Progenitor cell of endocrine pancreas (in vitro differentiated cells): ENCODE results near the gene COQ9. TPM values are rescaled to one million over a fixed set of nuclear protein-coding genes. Genes with fewer than 3 reads are reported as not detected.

ENCODE experiments used
- DNase-seq: peaks from one replicate; pipeline ENCODE4 v3.0.0; 2021; ENCODE audit warnings: low spot score; ENCODE audit not compliant: unreplicated experiment
- H3K27ac Mint-ChIP-seq: 2 replicates; pipeline ENCODE4 v1.8.0; 2021; ENCODE audit warnings: mild to moderate bottlenecking, moderate library complexity, mixed read lengths
- H3K27me3 Mint-ChIP-seq: 2 replicates; pipeline ENCODE4 v1.8.0; 2021; ENCODE audit warnings: mixed read lengths
- H3K36me3 Mint-ChIP-seq: 2 replicates; pipeline ENCODE4 v1.8.0; 2022; ENCODE audit warnings: mixed read lengths; ENCODE audit not compliant: insufficient read depth
- H3K4me1 Mint-ChIP-seq: 2 replicates; pipeline ENCODE4 v1.8.0; 2021; ENCODE audit warnings: low read depth, mixed read lengths
- H3K4me3 Mint-ChIP-seq: 2 replicates; pipeline ENCODE4 v1.8.0; 2021; ENCODE audit warnings: low read depth, mild to moderate bottlenecking, moderate library complexity, mixed read lengths
- H3K9me3 Mint-ChIP-seq: 2 replicates; pipeline ENCODE4 v1.8.0; 2021; ENCODE audit warnings: low read depth, mixed read lengths
- CTCF ChIP-seq: fragments of 200-600 bp; sonication (generic); IDR thresholded peaks from one replicate; pipeline ENCODE4 v1.5.0; 2021; ENCODE audit warnings: antibody characterized with exemption, mild to moderate bottlenecking; ENCODE audit not compliant: unreplicated experiment
- total RNA-seq: library from RNA; stranded (reverse); gene quantifications from 2 replicates; pipeline ENCODE4 v1.2.1, GENCODE V29; 2021

The COQ9 gene
- total RNA-seq, 1 donor from 2014 or later, result 70.2 TPM

- no peak for DNase-seq
- no peaks in the 10 kb centered on the region for H3K27me3 Mint-ChIP-seq
- H3K9me3 Mint-ChIP-seq, result no peaks in the 10 kb centered on the region
- no peak overlapping the region for H3K4me3 Mint-ChIP-seq
- H3K27ac Mint-ChIP-seq, result no peak overlapping the region
- H3K4me1 Mint-ChIP-seq, result peaks cover 5% of the 10 kb centered on the region
- TF ChIP-seq CTCF, result peak; percentile 62
- peaks cover under 1% of the 10 kb centered on the region for H3K36me3 Mint-ChIP-seq
Observed at GRCh38 chr16:57422026-57422944, 25.0 kb upstream of the COQ9 start.

GRCh38 chr16:57423152-57423551 is 24.1 kb upstream of the COQ9 start:
- Mint-ChIP-seq H3K4me1 (peaks cover 2% of the 10 kb centered on the region), H3K27ac (no peak overlapping the region), H3K4me3 (no peak overlapping the region), H3K9me3 (no peaks in the 10 kb centered on the region), H3K27me3 (no peaks in the 10 kb centered on the region), H3K36me3 (peaks cover 5% of the 10 kb centered on the region)
- no peak for TF ChIP-seq CTCF
- DNase-seq, result no peak

- Mint-ChIP-seq H3K9me3 (no peaks in the 10 kb centered on the region), H3K4me3 (no peak overlapping the region), H3K36me3 (peaks cover 13% of the 10 kb centered on the region), H3K27me3 (no peaks in the 10 kb centered on the region), H3K27ac (no peak overlapping the region), H3K4me1 (no peaks in the 10 kb centered on the region)
- TF ChIP-seq CTCF, result no peak
- no peak for DNase-seq
Observed at GRCh38 chr16:57424583-57424982, 22.7 kb upstream of the COQ9 start.

GRCh38 chr16:57426356-57426755 is 20.9 kb upstream of the COQ9 start:
- DNase-seq, result no peak
- TF ChIP-seq CTCF, result no peak
- H3K27ac Mint-ChIP-seq, result no peak overlapping the region
- no peak overlapping the region for H3K4me3 Mint-ChIP-seq
- H3K9me3 Mint-ChIP-seq, result no peaks in the 10 kb centered on the region
- peaks cover 23% of the 10 kb centered on the region for H3K36me3 Mint-ChIP-seq
- H3K4me1 Mint-ChIP-seq, result no peaks in the 10 kb centered on the region
- H3K27me3 Mint-ChIP-seq, result no peaks in the 10 kb centered on the region

- Mint-ChIP-seq H3K27me3 (no peaks in the 10 kb centered on the region), H3K27ac (peak overlapping the region; percentile 42), H3K9me3 (no peaks in the 10 kb centered on the region), H3K4me3 (no peak overlapping the region), H3K4me1 (no peaks in the 10 kb centered on the region), H3K36me3 (peaks cover 23% of the 10 kb centered on the region)
- no peak for TF ChIP-seq CTCF
- no peak for DNase-seq
Observed at GRCh38 chr16:57427307-57427706, 20.0 kb upstream of the COQ9 start.
